ENCODE measurements around the gene PHF23. TPM values are rescaled to one million over a fixed set of nuclear protein-coding genes. Genes with fewer than 3 reads are reported as not detected.

The PHF23 gene
- total RNA-seq, 1 experiment from 2014 or later: 69.0 TPM

- in situ Hi-C loops (cut with HindIII; ENCODE audit: low pct_unique_long_range_greater_than_20kb, low sequenced_read_pairs): no loop called here
- DNase-seq (ENCODE audit: low read depth, low spot score): no peak
Observed at GRCh38 chr17:7192271-7192937, 46.9 kb downstream of the PHF23 start.

DNA sequence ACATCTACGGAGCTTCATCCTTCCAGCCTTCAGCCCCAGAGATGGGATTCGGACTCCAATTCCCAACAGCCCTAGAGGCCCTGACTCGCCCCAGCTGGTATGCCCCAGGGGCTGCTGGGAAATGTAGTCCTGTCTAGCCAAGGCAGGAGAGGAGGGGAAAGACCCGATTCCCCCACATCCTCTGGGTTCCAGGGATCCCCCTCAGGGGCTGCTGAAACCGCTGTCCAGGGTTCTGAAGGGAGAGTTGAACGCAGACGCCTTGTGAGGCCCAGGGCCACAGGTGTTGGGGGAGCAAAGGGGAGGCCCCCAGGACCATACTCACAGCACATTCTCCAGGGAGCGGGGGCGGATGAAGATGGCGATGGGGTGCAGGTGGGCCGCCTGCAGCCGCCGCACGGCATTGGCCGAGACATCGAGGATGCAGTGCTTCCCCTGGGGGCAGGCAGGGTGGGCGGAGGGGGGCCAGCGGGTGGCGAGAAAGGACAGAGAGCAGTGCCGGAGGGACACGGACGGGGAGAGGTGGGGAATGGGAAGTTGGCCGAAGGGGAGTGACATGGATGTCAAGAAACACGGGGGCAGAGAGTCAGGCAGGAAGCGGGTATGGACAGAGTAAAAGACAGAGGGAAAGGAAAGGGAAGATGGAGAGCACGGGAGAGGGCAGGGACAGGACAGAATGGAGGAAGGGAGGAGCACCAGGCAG is 47.5 kb downstream of the PHF23 start:
- peak; percentile 74 for DNase-seq (ENCODE audit: low read depth, low spot score)

DNA sequence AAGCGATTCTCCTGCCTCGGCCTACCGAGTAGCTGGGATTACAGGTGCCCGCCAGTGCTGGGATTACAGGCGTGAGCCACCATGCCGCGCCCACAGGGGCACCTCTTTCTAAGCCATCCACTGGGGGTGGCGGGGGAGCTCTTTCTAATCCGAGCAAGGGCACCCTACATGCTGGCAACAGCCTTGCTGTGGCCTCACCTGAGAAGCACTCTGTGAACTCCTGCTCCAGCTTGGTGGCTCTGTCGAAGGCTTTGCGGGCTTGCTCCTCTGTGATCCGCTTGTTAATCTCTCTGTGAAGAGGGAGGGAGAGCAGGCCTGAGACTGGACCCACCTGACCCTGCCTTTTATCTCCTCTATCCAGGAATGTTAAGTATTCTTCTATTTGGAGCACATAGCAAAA is 48.2 kb downstream of the PHF23 start:
- no peak for DNase-seq (ENCODE audit: low read depth, low spot score)
- in situ Hi-C loops (cut with HindIII; ENCODE audit: low pct_unique_long_range_greater_than_20kb, low sequenced_read_pairs): no loop called here

More for the DNA sequence above, 47.5 kb downstream of the PHF23 start:
- in situ Hi-C loops (cut with HindIII; ENCODE audit: low pct_unique_long_range_greater_than_20kb, low sequenced_read_pairs): no loop called here

DNA sequence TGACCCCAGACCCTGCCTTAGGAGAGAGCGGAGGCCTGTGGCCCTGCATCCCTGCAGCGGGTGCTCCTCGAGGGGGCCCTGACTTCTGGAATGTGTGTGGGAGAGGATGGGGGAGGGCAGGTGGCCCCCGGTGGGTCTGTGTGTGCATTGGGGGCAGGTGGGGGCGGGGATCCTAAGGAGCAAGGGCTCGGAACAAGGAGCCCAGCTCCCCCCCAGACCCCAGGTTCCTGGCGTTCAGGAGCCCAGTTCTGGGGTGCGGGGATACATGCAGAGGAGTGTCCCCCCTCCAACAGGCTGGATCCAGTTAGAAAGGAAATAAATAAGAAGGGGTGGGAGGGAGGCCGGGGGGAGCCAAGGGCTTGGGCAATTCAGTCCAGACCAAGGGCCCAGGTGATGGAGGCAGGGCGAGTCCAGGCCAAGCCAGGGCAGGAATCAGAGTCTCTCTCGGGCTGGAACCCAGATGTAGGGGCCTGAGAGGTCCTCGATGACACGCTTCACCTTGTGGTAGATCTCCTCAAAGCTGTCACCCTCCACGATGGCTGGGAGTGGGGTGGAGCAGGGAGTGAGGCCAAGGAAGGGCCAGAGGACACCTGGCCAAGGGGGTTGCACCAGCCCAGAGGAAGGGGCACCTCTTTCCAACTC is 48.9 kb downstream of the PHF23 start:
- DNase-seq (ENCODE audit: low read depth, low spot score): no peak
- in situ Hi-C loops (cut with HindIII; ENCODE audit: low pct_unique_long_range_greater_than_20kb, low sequenced_read_pairs): no loop called here

- in situ Hi-C loops (cut with HindIII; ENCODE audit: low pct_unique_long_range_greater_than_20kb, low sequenced_read_pairs): no loop called here
Observed at GRCh38 chr17:7186241-7186640, 53.0 kb downstream of the PHF23 start.

More at GRCh38 chr17:7186241-7186640, 53.0 kb downstream of the PHF23 start:
- DNase-seq (ENCODE audit: low read depth, low spot score): peak; percentile 50

Small RNA genes lying within 50 kb of the gene (small RNA-seq; reads per million reads assigned to genes)
- gene AC120057.4: 0 reads per million in 2 experiments
- 0.12 to 4.7 reads per million in 2 experiments for gene MIR324
- gene RF00019: 0 reads per million in 2 experiments

Other genes starting within 250 kb of the PHF23 start
- gene ALOX12, start 243.4 kb downstream of the PHF23 start, total RNA-seq (2014; rRNA removed; shearing (Covaris generic)): not detected in 2 replicates
- 882 and 947 TPM in 2 replicates for gene RNASEK, start 226.8 kb downstream of the PHF23 start, total RNA-seq (2014; rRNA removed; shearing (Covaris generic))
- gene BCL6B, start 216.4 kb downstream of the PHF23 start, total RNA-seq (2014; rRNA removed; shearing (Covaris generic)): not detected in 2 replicates
- gene SLC16A13, start 203.4 kb downstream of the PHF23 start, total RNA-seq (2014; rRNA removed; shearing (Covaris generic)): 0.61 and 0.64 TPM in 2 replicates
- gene SLC16A11, start 195.4 kb downstream of the PHF23 start, total RNA-seq (2014; rRNA removed; shearing (Covaris generic)): not detected in 2 replicates
- gene CLEC10A, start 159.2 kb downstream of the PHF23 start, total RNA-seq (2014; rRNA removed; shearing (Covaris generic)): not detected in 2 replicates
- gene ASGR2, start 124.6 kb downstream of the PHF23 start, total RNA-seq (2014; rRNA removed; shearing (Covaris generic)): not detected in 2 replicates
- 0.21 and 0.56 TPM in 2 replicates for gene ASGR1, start 60.1 kb downstream of the PHF23 start, total RNA-seq (2014; rRNA removed; shearing (Covaris generic))
- 3.7 and 3.9 TPM in 2 replicates for gene DLG4, start 19.6 kb downstream of the PHF23 start, total RNA-seq (2014; rRNA removed; shearing (Covaris generic))
- 123 and 148 TPM in 2 replicates for gene ACADVL, start 19.5 kb downstream of the PHF23 start, total RNA-seq (2014; rRNA removed; shearing (Covaris generic))
- gene DVL2, start 4.9 kb downstream of the PHF23 start, total RNA-seq (2014; rRNA removed; shearing (Covaris generic)): 86.9 and 91.5 TPM in 2 replicates
- 237 and 305 TPM in 2 replicates for gene GABARAP, start 3.0 kb upstream of the PHF23 start, total RNA-seq (2014; rRNA removed; shearing (Covaris generic))
- gene CTDNEP1, start 12.3 kb upstream of the PHF23 start, total RNA-seq (2014; rRNA removed; shearing (Covaris generic)): 26.9 and 29.2 TPM in 2 replicates
- 43.8 and 58.7 TPM in 2 replicates for gene ELP5, start 12.8 kb upstream of the PHF23 start, total RNA-seq (2014; rRNA removed; shearing (Covaris generic))
- not detected in 2 replicates for gene CLDN7, start 23.0 kb upstream of the PHF23 start, total RNA-seq (2014; rRNA removed; shearing (Covaris generic))
- gene SLC2A4, start 42.3 kb upstream of the PHF23 start, total RNA-seq (2014; rRNA removed; shearing (Covaris generic)): 0.79 and 1.1 TPM in 2 replicates
- gene YBX2, start 55.2 kb upstream of the PHF23 start, total RNA-seq (2014; rRNA removed; shearing (Covaris generic)): 0.08 and 0.59 TPM in 2 replicates
- 839 and 914 TPM in 2 replicates for gene EIF5A, start 68.2 kb upstream of the PHF23 start, total RNA-seq (2014; rRNA removed; shearing (Covaris generic))
- 73.7 and 74.8 TPM in 2 replicates for gene GPS2, start 75.9 kb upstream of the PHF23 start, total RNA-seq (2014; rRNA removed; shearing (Covaris generic))
- 13.6 and 19.4 TPM in 2 replicates for gene NEURL4, start 89.9 kb upstream of the PHF23 start, total RNA-seq (2014; rRNA removed; shearing (Covaris generic))
- gene ACAP1, start 97.1 kb upstream of the PHF23 start, total RNA-seq (2014; rRNA removed; shearing (Covaris generic)): 0.03 TPM in 1 of 2 replicates, not detected in the other
- 2.0 and 2.5 TPM in 2 replicates for gene KCTD11, start 112.7 kb upstream of the PHF23 start, total RNA-seq (2014; rRNA removed; shearing (Covaris generic))
- not detected in 2 replicates for gene TMEM95, start 115.7 kb upstream of the PHF23 start, total RNA-seq (2014; rRNA removed; shearing (Covaris generic))
- gene TNK1, start 141.6 kb upstream of the PHF23 start, total RNA-seq (2014; rRNA removed; shearing (Covaris generic)): 0.24 TPM in 1 of 2 replicates, not detected in the other
- 5.1 and 9.6 TPM in 2 replicates for gene PLSCR3, start 155.1 kb upstream of the PHF23 start, total RNA-seq (2014; rRNA removed; shearing (Covaris generic))
- 147 and 188 TPM in 2 replicates for gene TMEM256, start 164.6 kb upstream of the PHF23 start, total RNA-seq (2014; rRNA removed; shearing (Covaris generic))
- gene NLGN2, start 168.4 kb upstream of the PHF23 start, total RNA-seq (2014; rRNA removed; shearing (Covaris generic)): 0.55 and 1.7 TPM in 2 replicates
- not detected in 2 replicates for gene SPEM1, start 180.9 kb upstream of the PHF23 start, total RNA-seq (2014; rRNA removed; shearing (Covaris generic))
- not detected in 2 replicates for gene SPEM2, start 186.2 kb upstream of the PHF23 start, total RNA-seq (2014; rRNA removed; shearing (Covaris generic))
- gene SPEM3, start 189.4 kb upstream of the PHF23 start, total RNA-seq (2014; rRNA removed; shearing (Covaris generic)): not detected in 2 replicates
- gene TMEM102, start 196.0 kb upstream of the PHF23 start, total RNA-seq (2014; rRNA removed; shearing (Covaris generic)): 6.8 and 7.0 TPM in 2 replicates
- 0.45 and 0.61 TPM in 2 replicates for gene FGF11, start 200.1 kb upstream of the PHF23 start, total RNA-seq (2014; rRNA removed; shearing (Covaris generic))
- 3.3 and 4.5 TPM in 2 replicates for gene CHRNB1, start 205.6 kb upstream of the PHF23 start, total RNA-seq (2014; rRNA removed; shearing (Covaris generic))
- gene ZBTB4, start 240.2 kb upstream of the PHF23 start, total RNA-seq (2014; rRNA removed; shearing (Covaris generic)): 14.3 and 14.6 TPM in 2 replicates
- not detected in 2 replicates for gene SLC35G6, start 242.0 kb upstream of the PHF23 start, total RNA-seq (2014; rRNA removed; shearing (Covaris generic))
- 20.6 and 24.0 TPM in 2 replicates for gene POLR2A, start 244.9 kb upstream of the PHF23 start, total RNA-seq (2014; rRNA removed; shearing (Covaris generic))

All from SK-MEL-5 (cell line).